GM12891 (cell line): Measurements from ENCODE around the gene COQ2.

Experiments
- DNase-seq: peaks from one replicate; pipeline ENCODE4 v3.0.0; 2011; ENCODE audit warnings: low spot score; ENCODE audit not compliant: insufficient read length
- FAIRE-seq: peaks from 2 replicates; lab custom pipeline; 2011; peaks lifted over from hg19 to GRCh38; lab: Jason Lieb, UNC
- PAX5 ChIP-seq: IDR thresholded peaks from 2 replicates; pipeline ENCODE4 v1.6.1; 2011; ENCODE audit warnings: low read length, moderate library complexity, mild to moderate bottlenecking; ENCODE audit not compliant: insufficient read depth, severe bottlenecking
- POLR2A ChIP-seq: IDR thresholded peaks from 2 replicates; pipeline ENCODE4 v1.6.1; 2011; ENCODE audit warnings: low read depth, low read length, control low read depth
- POLR2AphosphoS5 ChIP-seq: IDR thresholded peaks from 2 replicates; pipeline ENCODE4 v1.6.1; 2011; ENCODE audit warnings: low read depth, low read length, control low read depth
- POU2F2 ChIP-seq: IDR thresholded peaks from 2 replicates; pipeline ENCODE4 v1.6.1; 2011; ENCODE audit warnings: low read depth, mild to moderate bottlenecking, control low read depth, low read length, moderate library complexity
- SPI1 ChIP-seq: IDR thresholded peaks from 2 replicates; pipeline ENCODE4 v1.6.1; 2011; ENCODE audit warnings: low read depth, low read length, control low read depth
- TAF1 ChIP-seq: IDR thresholded peaks from 2 replicates; pipeline ENCODE4 v1.6.1; 2011; ENCODE audit warnings: low read depth, low read length, control low read depth

The COQ2 gene

GRCh38 chr4:83266689-83267088, 17.9 kb downstream of the COQ2 start:
- FAIRE-seq (no peak), DNase-seq (no peak)
- TF ChIP-seq POU2F2 (no peak), TAF1 (no peak), PAX5 (no peak), SPI1 (no peak), POLR2AphosphoS5 (no peak)

GRCh38 chr4:83263106-83263505, 21.5 kb downstream of the COQ2 start:
- DNase-seq (no peak), FAIRE-seq (no peak)
- TF ChIP-seq POLR2A, result no peak
- no peak for TF ChIP-seq TAF1
- no peak for TF ChIP-seq POLR2AphosphoS5
- TF ChIP-seq PAX5, result no peak
- TF ChIP-seq SPI1, result no peak

- DNase-seq (no peak), FAIRE-seq (no peak)
- TF ChIP-seq SPI1 (no peak), TAF1 (no peak), POLR2AphosphoS5 (no peak), PAX5 (no peak), POU2F2 (no peak), POLR2A (no peak)
Observed at GRCh38 chr4:83262682-83263081, 21.9 kb downstream of the COQ2 start.

DNA sequence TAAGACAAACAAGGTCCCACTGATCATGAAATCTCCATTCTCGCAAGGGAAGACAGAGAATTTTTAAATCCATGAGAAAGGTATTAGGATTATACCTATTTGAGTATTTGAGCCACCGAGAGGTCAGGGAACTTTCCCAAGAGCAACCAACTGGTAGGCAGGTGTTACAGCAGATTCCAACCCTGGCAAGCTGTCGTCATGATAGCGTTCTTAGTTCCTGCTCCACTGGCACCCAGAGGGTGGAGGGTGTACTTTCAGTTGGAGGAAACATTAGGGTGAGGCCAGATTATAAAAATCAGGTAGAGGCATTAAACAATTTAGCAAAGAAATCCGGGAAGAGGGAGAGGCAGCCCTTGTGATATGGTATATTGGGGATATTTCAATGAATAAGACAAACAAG, 23.3 kb downstream of the COQ2 start:
- DNase-seq (no peak), FAIRE-seq (no peak)
- TF ChIP-seq PAX5 (no peak), POU2F2 (no peak), POLR2AphosphoS5 (no peak), SPI1 (no peak), POLR2A (no peak), TAF1 (no peak)

GRCh38 chr4:83259586-83259985, 25.0 kb downstream of the COQ2 start:
- DNase-seq (no peak), FAIRE-seq (peak; percentile 63)
- TF ChIP-seq PAX5, result no peak
- TF ChIP-seq TAF1, result no peak
- TF ChIP-seq SPI1, result no peak
- TF ChIP-seq POU2F2, result no peak
- TF ChIP-seq POLR2A, result no peak
- TF ChIP-seq POLR2AphosphoS5, result no peak

DNA sequence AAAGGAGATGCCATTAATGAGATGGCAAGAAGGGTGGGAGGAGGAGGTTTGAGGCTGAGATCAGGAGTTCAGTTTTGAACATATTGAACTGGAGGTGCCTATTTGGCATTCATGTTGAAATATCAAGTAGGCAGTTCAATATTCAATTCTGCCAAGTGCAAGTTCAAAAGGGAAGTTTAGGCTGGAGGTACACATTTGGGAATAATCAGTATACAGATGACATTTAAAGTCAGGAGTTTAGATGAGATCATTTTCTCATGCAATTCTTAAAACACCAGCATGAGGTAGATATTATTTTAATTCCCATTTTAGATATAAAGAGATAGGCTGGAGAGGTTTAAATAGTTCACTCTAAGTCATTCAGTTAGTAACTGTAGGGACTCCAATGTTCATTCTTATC, 26.1 kb downstream of the COQ2 start:
- no peak for DNase-seq
- peak; percentile 28 for FAIRE-seq
- TF ChIP-seq TAF1, result no peak
- TF ChIP-seq POLR2AphosphoS5, result no peak
- no peak for TF ChIP-seq PAX5
- TF ChIP-seq SPI1, result no peak
- no peak for TF ChIP-seq POU2F2
- TF ChIP-seq POLR2A, result no peak

- FAIRE-seq, result no peak
- TF ChIP-seq POLR2AphosphoS5 (no peak), PAX5 (no peak), POLR2A (no peak), POU2F2 (no peak), SPI1 (no peak), TAF1 (no peak)
- no peak for DNase-seq
Observed at GRCh38 chr4:83257811-83258210, 26.8 kb downstream of the COQ2 start.

GRCh38 chr4:83255584-83255983, 29.0 kb downstream of the COQ2 start:
- FAIRE-seq (no peak), DNase-seq (no peak)
- TF ChIP-seq POLR2AphosphoS5 (no peak), PAX5 (no peak), SPI1 (no peak), POU2F2 (no peak)

- DNase-seq, result peak; percentile 35
- no peak for TF ChIP-seq SPI1
- TF ChIP-seq POLR2AphosphoS5, result no peak
- TF ChIP-seq PAX5, result no peak
- TF ChIP-seq TAF1, result no peak
- TF ChIP-seq POLR2A, result no peak
- no peak for TF ChIP-seq POU2F2
- FAIRE-seq, result peak; percentile 86
Observed at GRCh38 chr4:83252782-83253405, 31.7 kb downstream of the COQ2 start.

DNA sequence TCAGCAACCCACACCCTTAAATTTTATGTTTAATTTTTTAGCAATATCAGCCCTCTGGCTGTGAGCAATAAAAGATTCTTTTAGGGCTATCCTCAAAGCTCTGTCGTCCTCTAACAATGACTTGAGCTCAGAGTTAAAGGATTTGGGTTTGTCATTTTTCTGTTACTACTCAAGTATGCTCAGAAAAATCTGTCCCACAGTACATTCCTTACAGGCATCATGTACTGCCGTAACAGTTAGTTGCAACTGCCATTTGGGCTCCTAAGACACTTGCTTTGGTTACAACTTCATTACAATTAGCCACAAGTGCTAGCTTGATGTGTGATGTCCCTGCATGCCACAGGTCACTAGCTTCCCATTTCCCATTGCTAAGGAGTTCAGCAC, 33.2 kb downstream of the COQ2 start:
- DNase-seq, result no peak
- FAIRE-seq, result peak; percentile 56
- TF ChIP-seq POU2F2, result no peak
- no peak for TF ChIP-seq TAF1
- TF ChIP-seq SPI1, result no peak
- TF ChIP-seq POLR2A, result no peak
- TF ChIP-seq PAX5, result no peak
- no peak for TF ChIP-seq POLR2AphosphoS5
